T-cell (primary cell): ENCODE results near the gene CARMIL3. TPM values are rescaled to one million over a fixed set of nuclear protein-coding genes. Genes with fewer than 3 reads are reported as not detected.

ENCODE experiments used
- ATAC-seq, 4 experiments: fragments of 200-7000 bp in 3 of 4; fragments of 150-1000 bp in 1 of 4; cut with Tn5 transposase; replicated peaks in 1 of 4; 1 replicate in 3 of 4; 2 replicates in 1 of 4; pipeline ENCODE4 v1.10.0; 2021; ENCODE audit warnings: moderate library complexity in 3 of 4, mild to moderate bottlenecking in 2 of 4, moderate number of reproducible peaks in 1 of 4
- CTCF ChIA-PET, 2 donors: fragments of 300-600 bp; sonication (Branson Sonifier 250); formaldehyde crosslinking; loops; one replicate each; lab custom pipeline; 2022; ENCODE audit warnings: antibody characterized with exemption in 2 of 2; lab: Charles Lee
- POLR2A ChIA-PET, 2 donors: fragments of 300-600 bp; sonication (Branson Sonifier 250); formaldehyde crosslinking; loops; one replicate each; lab custom pipeline; 2022; ENCODE audit warnings: antibody characterized with exemption in 2 of 2; lab: Charles Lee
- DNase-seq, 35 experiments: peaks; one replicate each; pipeline versions ENCODE4 v3.0.0 to v3.0.0-alpha.2; 2013 to 2023
- H3K27ac ChIP-seq: one replicate; pipeline ENCODE4 v1.5.1; 2013; ENCODE audit warnings: low read length
- H3K27me3 ChIP-seq, 2 experiments: replicated peaks in 1 of 2; 1 replicate in 1 of 2; 2 replicates in 1 of 2; pipeline versions ENCODE4 v1.6.1 to v1.7.0; 2013; ENCODE audit warnings: low read length in 1 of 2, mixed read lengths in 1 of 2; ENCODE audit not compliant: control insufficient read depth in 2 of 2, insufficient read depth in 2 of 2; ENCODE audit errors: extremely low read depth in 1 of 2
- H3K36me3 ChIP-seq, 2 donors: 1 replicate in 1 of 2; 2 replicates in 1 of 2; pipeline versions ENCODE4 v1.6.1 to v1.7.0; 2013; ENCODE audit warnings: low read length in 1 of 2; ENCODE audit not compliant: control insufficient read depth in 2 of 2, insufficient read depth in 1 of 2; ENCODE audit errors: extremely low read depth in 1 of 2
- H3K4me1 ChIP-seq, 2 experiments: 1 replicate in 1 of 2; 2 replicates in 1 of 2; pipeline versions ENCODE4 v1.6.1 to v1.7.0; 2013; ENCODE audit warnings: low read length in 2 of 2, mixed read lengths in 1 of 2; ENCODE audit not compliant: insufficient read depth in 2 of 2, control insufficient read depth in 1 of 2; ENCODE audit errors: extremely low read depth in 1 of 2
- H3K4me3 ChIP-seq, 2 donors: 1 replicate in 1 of 2; 2 replicates in 1 of 2; pipeline versions ENCODE4 v1.5.1 to v1.7.0; 2013; ENCODE audit warnings: mild to moderate bottlenecking in 2 of 2, low read length in 1 of 2, moderate library complexity in 1 of 2; ENCODE audit not compliant: control insufficient read depth in 1 of 2; ENCODE audit errors: extremely low read depth in 1 of 2
- H3K9me3 ChIP-seq: 2 replicates; pipeline ENCODE4 v1.7.0; 2013
- H3K27ac Mint-ChIP-seq, 2 donors: one replicate each; pipeline ENCODE4 v1.8.0; 2020 to 2021; ENCODE audit warnings: mild to moderate bottlenecking in 2 of 2, mixed read lengths in 2 of 2
- H3K27me3 Mint-ChIP-seq, 2 donors: one replicate each; pipeline ENCODE4 v1.8.0; 2021 to 2022; ENCODE audit warnings: mixed read lengths in 2 of 2
- H3K36me3 Mint-ChIP-seq: one replicate; pipeline ENCODE4 v1.8.0; 2021; ENCODE audit warnings: mixed read lengths
- H3K4me1 Mint-ChIP-seq, 3 donors: one replicate each; pipeline ENCODE4 v1.8.0; 2020 to 2022; ENCODE audit warnings: mixed read lengths in 3 of 3, mild to moderate bottlenecking in 1 of 3
- H3K4me3 Mint-ChIP-seq, 3 donors: one replicate each; pipeline ENCODE4 v1.8.0; 2020 to 2022; ENCODE audit warnings: mild to moderate bottlenecking in 3 of 3, mixed read lengths in 3 of 3, moderate library complexity in 3 of 3
- H3K9me3 Mint-ChIP-seq, 3 donors: one replicate each; pipeline ENCODE4 v1.8.0; 2020 to 2022; ENCODE audit warnings: mixed read lengths in 3 of 3
- WGBS: methylation state at CpG from one replicate; pipeline ENCODE4 v1.1.5; 2013; ENCODE audit warnings: missing lambda C conversion rate; ENCODE audit not compliant: insufficient coverage; 5-methylcytosine and 5-hydroxymethylcytosine counted together
- total RNA-seq, 35 experiments: library from RNA in 6 of 35; stranded (reverse) in 6 of 35; fragments of 120-200 nt in 1 of 35; gene quantifications; one replicate each; pipeline versions ENCODE4 v1.2.1 to v1.2.4 and lab custom pipeline; 2013 to 2026

CARMIL3 gene
- total RNA-seq, 5 donors from 2014 or later (not counting 1 experiment from before 2014, with no cell fraction given), result 0.38 to 1.9 (median 0.59) TPM

GRCh38 chr14:24116128-24116814 lies 64.5 kb downstream of the CARMIL3 start:
- peaks cover 29 to 39% (median 30%) of the 10 kb centered on the region in 3 donors for H3K4me1 Mint-ChIP-seq
- H3K9me3 Mint-ChIP-seq, result no peaks in the 10 kb centered on the region
- CTCF ChIA-PET, result interaction anchor here (0.6 to 2.5 kb wide), 6 partner anchors 10 to 1461 kb away, joined by 3 to 20 read pairs (median 4); partner anchors contain the start of gene IRF9 (in 2 of the 2)
- Histone ChIP-seq H3K27ac (no peak overlapping the region), H3K4me1 (peaks cover 12 to 31% of the 10 kb centered on the region in 2 experiments), H3K4me3 (peak overlapping the region; percentile 94 to 99), H3K36me3 (peaks cover 0 to 49% of the 10 kb centered on the region in 2 donors), H3K27me3 (no peaks in the 10 kb centered on the region), H3K9me3 (no peaks in the 10 kb centered on the region)
- no peaks in the 10 kb centered on the region for H3K27me3 Mint-ChIP-seq
- peak overlapping the region; percentile 98 for H3K27ac Mint-ChIP-seq
- 67% methylated on average over 1 of the region's 6 CpGs for WGBS
- DNase-seq (no peak), ATAC-seq (no peak)
- H3K4me3 Mint-ChIP-seq, result peak overlapping the region; percentile 90 to 94 (median 93)
- H3K36me3 Mint-ChIP-seq, result peaks cover 44% of the 10 kb centered on the region
- POLR2A ChIA-PET, result interaction anchor here (0.6 to 2.2 kb wide), 8 partner anchors 10 to 126 kb away, joined by 3 to 10 read pairs (median 4); partner anchors contain the start of genes IRF9 (in 1 of the 2), PSME2 (in 1 of the 2) and TINF2 (in 1 of the 2)

- Mint-ChIP-seq H3K4me3 (peak overlapping the region in 1 of 3 donors; percentile 94), H3K27ac (no peak overlapping the region), H3K9me3 (no peaks in the 10 kb centered on the region), H3K27me3 (no peaks in the 10 kb centered on the region), H3K36me3 (peaks cover 49% of the 10 kb centered on the region), H3K4me1 (peaks cover 29 to 39% (median 30%) of the 10 kb centered on the region in 3 donors)
- no peak overlapping the region for H3K27ac ChIP-seq
- no peaks in the 10 kb centered on the region for H3K27me3 ChIP-seq
- CTCF ChIA-PET, result interaction anchor here (0.9 to 1.3 kb wide), 4 partner anchors 9 to 45 kb away, joined by 3 to 5 read pairs (median 4); partner anchors contain the start of gene IRF9 (in 1 of the 2)
- H3K4me1 ChIP-seq, result peaks cover 12 to 31% of the 10 kb centered on the region in 2 experiments
- no peak for ATAC-seq
- WGBS, result 100% methylated on average over 1 of the region's 6 CpGs
- POLR2A ChIA-PET, result interaction anchor here (0.5 to 0.9 kb wide), 3 partner anchors 9 to 161 kb away, joined by 3 to 7 read pairs (median 4); partner anchors contain the start of gene IRF9 (in 1 of the 2)
- no peaks in the 10 kb centered on the region for H3K9me3 ChIP-seq
- no peak overlapping the region for H3K4me3 ChIP-seq
- peaks cover 0 to 57% of the 10 kb centered on the region in 2 donors for H3K36me3 ChIP-seq
- no peak for DNase-seq
Observed at GRCh38 chr14:24117179-24117578, 65.4 kb downstream of the CARMIL3 start.

Other genes starting within 250 kb of the CARMIL3 start
- gene DHRS4, start 98.2 kb upstream of the CARMIL3 start, total RNA-seq, result 10 to 100 TPM; 11.1 to 21.4 (median 17.5) TPM
- 10 to 100 TPM; 14.0 to 21.9 (median 16.4) TPM for gene DHRS4L2, start 63.1 kb upstream of the CARMIL3 start, total RNA-seq
- not detected for gene CPNE6, start 19.6 kb downstream of the CARMIL3 start, total RNA-seq
- 10 to 100 TPM; 11.8 to 35.5 (median 29.4) TPM for gene PCK2, start 42.3 kb downstream of the CARMIL3 start, total RNA-seq
- 10 to 100 TPM; 78.5 to 94.1 (median 89.6) TPM for gene DCAF11, start 62.8 kb downstream of the CARMIL3 start, total RNA-seq
- gene NRL, start 62.9 kb downstream of the CARMIL3 start, total RNA-seq, result 1 to 10 TPM; 1.9 to 3.7 (median 3.4) TPM
- gene FITM1, start 78.7 kb downstream of the CARMIL3 start, total RNA-seq, result 1 to 10 TPM; 2.5 to 3.5 (median 3.2) TPM
- gene PSME1, start 84.2 kb downstream of the CARMIL3 start, total RNA-seq, result 100 to 1,000 TPM; 221 to 291 (median 259) TPM
- 10 to 100 TPM in 3 of 5 donors, 1 to 10 TPM in 2; 9.3 to 29.8 (median 20.8) TPM for gene EMC9, start 89.6 kb downstream of the CARMIL3 start, total RNA-seq
- gene PSME2, start 94.6 kb downstream of the CARMIL3 start, total RNA-seq, result 100 to 1,000 TPM; 130 to 192 (median 159) TPM
- gene RNF31, start 95.5 kb downstream of the CARMIL3 start, total RNA-seq, result 100 to 1,000 TPM in 3 of 5 donors, 10 to 100 TPM in 2; 67.7 to 131 (median 100) TPM
- 100 to 1,000 TPM; 201 to 285 (median 215) TPM for gene IRF9, start 109.3 kb downstream of the CARMIL3 start, total RNA-seq
- 10 to 100 TPM; 32.4 to 82.5 (median 41.5) TPM for gene REC8, start 120.1 kb downstream of the CARMIL3 start, total RNA-seq
- 10 to 100 TPM; 34.4 to 53.4 (median 39.6) TPM for gene IPO4, start 136.8 kb downstream of the CARMIL3 start, total RNA-seq
- gene TM9SF1, start 143.4 kb downstream of the CARMIL3 start, total RNA-seq, result 10 to 100 TPM; 19.0 to 29.5 (median 21.8) TPM
- gene TSSK4, start 153.7 kb downstream of the CARMIL3 start, total RNA-seq, result 1 to 10 TPM in 2 of 5 donors, under 1 TPM in 3; 0.35 to 1.4 (median 0.44) TPM
- gene CHMP4A, start 161.5 kb downstream of the CARMIL3 start, total RNA-seq, result 10 to 100 TPM; 81.9 to 99.6 (median 92.8) TPM
- gene MDP1, start 164.1 kb downstream of the CARMIL3 start, total RNA-seq, result 10 to 100 TPM in 3 of 5 donors, 1 to 10 TPM in 2; 7.2 to 17.5 (median 12.1) TPM
- gene NEDD8, start 180.4 kb downstream of the CARMIL3 start, total RNA-seq, result 100 to 1,000 TPM in 4 of 5 donors, 10 to 100 TPM in 1; 92.1 to 107 (median 101) TPM
- gene GMPR2, start 180.9 kb downstream of the CARMIL3 start, total RNA-seq, result 10 to 100 TPM; 53.8 to 81.2 (median 64.0) TPM
- 100 to 1,000 TPM; 119 to 160 (median 139) TPM for gene TINF2, start 190.6 kb downstream of the CARMIL3 start, total RNA-seq
- gene TGM1, start 211.2 kb downstream of the CARMIL3 start, total RNA-seq, result 10 to 100 TPM in 2 of 5 donors, 1 to 10 TPM in 3; 4.9 to 13.5 (median 9.4) TPM
- gene RABGGTA, start 219.6 kb downstream of the CARMIL3 start, total RNA-seq, result 10 to 100 TPM; 49.3 to 66.5 (median 62.4) TPM
- 10 to 100 TPM; 34.2 to 47.6 (median 39.1) TPM for gene DHRS1, start 247.8 kb downstream of the CARMIL3 start, total RNA-seq
- 10 to 100 TPM; 29.7 to 33.2 (median 30.8) TPM for gene NOP9, start 247.8 kb downstream of the CARMIL3 start, total RNA-seq